ENCODE results near the gene ACRBP.

The ACRBP gene

DNA sequence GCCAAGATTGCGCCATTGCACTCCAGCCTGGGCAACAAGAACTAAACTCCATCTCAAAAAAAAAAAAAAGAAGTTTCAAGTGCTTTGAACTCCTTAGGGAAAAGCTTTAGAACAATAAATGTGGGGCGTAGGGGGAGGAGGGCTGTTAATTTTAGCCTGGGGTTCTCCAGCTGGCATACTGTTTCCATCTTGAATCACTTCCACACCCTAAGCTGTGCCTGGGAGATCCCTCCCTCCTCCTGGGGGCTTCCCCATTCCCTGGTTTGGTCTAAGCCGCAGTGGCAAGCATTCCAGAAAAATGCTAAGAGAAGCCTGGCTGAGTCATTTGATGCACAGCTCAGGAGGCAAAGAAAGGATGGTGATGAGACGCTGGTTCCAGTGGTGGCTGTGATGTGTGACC, 44.2 kb upstream of the ACRBP start:
- TF ChIP-seq ZNF8 (CRISPR knock-in tag; IDR thresholded peaks at IDR 0.05) (no peak), ESRRG (CRISPR knock-in tag; IDR thresholded peaks at IDR 0.05) (no peak), ISL1 (CRISPR knock-in tag; IDR thresholded peaks at IDR 0.05) (no peak), ZNF565 (CRISPR knock-in tag; conservative IDR thresholded peaks at IDR 0.05; ENCODE audit: low read depth) (no peak), RARB (CRISPR knock-in tag; IDR thresholded peaks at IDR 0.05) (no peak), ZFP30 (CRISPR knock-in tag; IDR thresholded peaks at IDR 0.05) (no peak), GLIS3 (CRISPR knock-in tag; IDR thresholded peaks at IDR 0.05) (no peak), ARNTL (CRISPR knock-in tag; IDR thresholded peaks at IDR 0.05; ENCODE audit: borderline replicate concordance, low read depth) (no peak), BACH2 (CRISPR knock-in tag; IDR thresholded peaks at IDR 0.05; ENCODE audit: borderline replicate concordance) (no peak), SNAI2 (CRISPR knock-in tag; IDR thresholded peaks at IDR 0.05) (no peak), OSR1 (CRISPR knock-in tag; IDR thresholded peaks at IDR 0.05) (no peak), ZC3H10 (CRISPR knock-in tag; IDR thresholded peaks at IDR 0.05) (no peak), ZFP3 (CRISPR knock-in tag; IDR thresholded peaks at IDR 0.05) (no peak), CSDC2 (CRISPR knock-in tag; IDR thresholded peaks at IDR 0.05) (no peak), TCF4 (CRISPR knock-in tag; IDR thresholded peaks at IDR 0.05; ENCODE audit: borderline replicate concordance) (no peak)
- TF ChIP-seq, protein P1, sequence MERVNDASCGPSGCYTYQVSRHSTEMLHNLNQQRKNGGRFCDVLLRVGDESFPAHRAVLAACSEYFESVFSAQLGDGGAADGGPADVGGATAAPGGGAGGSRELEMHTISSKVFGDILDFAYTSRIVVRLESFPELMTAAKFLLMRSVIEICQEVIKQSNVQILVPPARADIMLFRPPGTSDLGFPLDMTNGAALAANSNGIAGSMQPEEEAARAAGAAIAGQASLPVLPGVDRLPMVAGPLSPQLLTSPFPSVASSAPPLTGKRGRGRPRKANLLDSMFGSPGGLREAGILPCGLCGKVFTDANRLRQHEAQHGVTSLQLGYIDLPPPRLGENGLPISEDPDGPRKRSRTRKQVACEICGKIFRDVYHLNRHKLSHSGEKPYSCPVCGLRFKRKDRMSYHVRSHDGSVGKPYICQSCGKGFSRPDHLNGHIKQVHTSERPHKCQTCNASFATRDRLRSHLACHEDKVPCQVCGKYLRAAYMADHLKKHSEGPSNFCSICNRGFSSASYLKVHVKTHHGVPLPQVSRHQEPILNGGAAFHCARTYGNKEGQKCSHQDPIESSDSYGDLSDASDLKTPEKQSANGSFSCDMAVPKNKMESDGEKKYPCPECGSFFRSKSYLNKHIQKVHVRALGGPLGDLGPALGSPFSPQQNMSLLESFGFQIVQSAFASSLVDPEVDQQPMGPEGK (CRISPR knock-in tag; IDR thresholded peaks at IDR 0.05; ENCODE audit: borderline replicate concordance), result no peak
- TF ChIP-seq, protein P2, sequence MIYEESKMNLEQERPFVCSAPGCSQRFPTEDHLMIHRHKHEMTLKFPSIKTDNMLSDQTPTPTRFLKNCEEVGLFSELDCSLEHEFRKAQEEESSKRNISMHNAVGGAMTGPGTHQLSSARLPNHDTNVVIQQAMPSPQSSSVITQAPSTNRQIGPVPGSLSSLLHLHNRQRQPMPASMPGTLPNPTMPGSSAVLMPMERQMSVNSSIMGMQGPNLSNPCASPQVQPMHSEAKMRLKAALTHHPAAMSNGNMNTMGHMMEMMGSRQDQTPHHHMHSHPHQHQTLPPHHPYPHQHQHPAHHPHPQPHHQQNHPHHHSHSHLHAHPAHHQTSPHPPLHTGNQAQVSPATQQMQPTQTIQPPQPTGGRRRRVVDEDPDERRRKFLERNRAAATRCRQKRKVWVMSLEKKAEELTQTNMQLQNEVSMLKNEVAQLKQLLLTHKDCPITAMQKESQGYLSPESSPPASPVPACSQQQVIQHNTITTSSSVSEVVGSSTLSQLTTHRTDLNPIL (CRISPR knock-in tag; IDR thresholded peaks at IDR 0.05; ENCODE audit: low read depth), result no peak
- TF ChIP-seq, protein P3, sequence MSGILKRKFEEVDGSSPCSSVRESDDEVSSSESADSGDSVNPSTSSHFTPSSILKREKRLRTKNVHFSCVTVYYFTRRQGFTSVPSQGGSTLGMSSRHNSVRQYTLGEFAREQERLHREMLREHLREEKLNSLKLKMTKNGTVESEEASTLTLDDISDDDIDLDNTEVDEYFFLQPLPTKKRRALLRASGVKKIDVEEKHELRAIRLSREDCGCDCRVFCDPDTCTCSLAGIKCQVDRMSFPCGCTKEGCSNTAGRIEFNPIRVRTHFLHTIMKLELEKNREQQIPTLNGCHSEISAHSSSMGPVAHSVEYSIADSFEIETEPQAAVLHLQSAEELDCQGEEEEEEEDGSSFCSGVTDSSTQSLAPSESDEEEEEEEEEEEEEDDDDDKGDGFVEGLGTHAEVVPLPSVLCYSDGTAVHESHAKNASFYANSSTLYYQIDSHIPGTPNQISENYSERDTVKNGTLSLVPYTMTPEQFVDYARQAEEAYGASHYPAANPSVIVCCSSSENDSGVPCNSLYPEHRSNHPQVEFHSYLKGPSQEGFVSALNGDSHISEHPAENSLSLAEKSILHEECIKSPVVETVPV (CRISPR knock-in tag; IDR thresholded peaks at IDR 0.05), result no peak
- TF ChIP-seq, protein P4, sequence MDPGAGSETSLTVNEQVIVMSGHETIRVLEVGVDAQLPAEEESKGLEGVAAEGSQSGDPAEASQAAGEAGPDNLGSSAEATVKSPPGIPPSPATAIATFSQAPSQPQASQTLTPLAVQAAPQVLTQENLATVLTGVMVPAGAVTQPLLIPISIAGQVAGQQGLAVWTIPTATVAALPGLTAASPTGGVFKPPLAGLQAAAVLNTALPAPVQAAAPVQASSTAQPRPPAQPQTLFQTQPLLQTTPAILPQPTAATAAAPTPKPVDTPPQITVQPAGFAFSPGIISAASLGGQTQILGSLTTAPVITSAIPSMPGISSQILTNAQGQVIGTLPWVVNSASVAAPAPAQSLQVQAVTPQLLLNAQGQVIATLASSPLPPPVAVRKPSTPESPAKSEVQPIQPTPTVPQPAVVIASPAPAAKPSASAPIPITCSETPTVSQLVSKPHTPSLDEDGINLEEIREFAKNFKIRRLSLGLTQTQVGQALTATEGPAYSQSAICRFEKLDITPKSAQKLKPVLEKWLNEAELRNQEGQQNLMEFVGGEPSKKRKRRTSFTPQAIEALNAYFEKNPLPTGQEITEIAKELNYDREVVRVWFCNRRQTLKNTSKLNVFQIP (CRISPR knock-in tag; IDR thresholded peaks at IDR 0.05; ENCODE audit: borderline replicate concordance, low read depth), result no peak
- TF ChIP-seq, protein P5, sequence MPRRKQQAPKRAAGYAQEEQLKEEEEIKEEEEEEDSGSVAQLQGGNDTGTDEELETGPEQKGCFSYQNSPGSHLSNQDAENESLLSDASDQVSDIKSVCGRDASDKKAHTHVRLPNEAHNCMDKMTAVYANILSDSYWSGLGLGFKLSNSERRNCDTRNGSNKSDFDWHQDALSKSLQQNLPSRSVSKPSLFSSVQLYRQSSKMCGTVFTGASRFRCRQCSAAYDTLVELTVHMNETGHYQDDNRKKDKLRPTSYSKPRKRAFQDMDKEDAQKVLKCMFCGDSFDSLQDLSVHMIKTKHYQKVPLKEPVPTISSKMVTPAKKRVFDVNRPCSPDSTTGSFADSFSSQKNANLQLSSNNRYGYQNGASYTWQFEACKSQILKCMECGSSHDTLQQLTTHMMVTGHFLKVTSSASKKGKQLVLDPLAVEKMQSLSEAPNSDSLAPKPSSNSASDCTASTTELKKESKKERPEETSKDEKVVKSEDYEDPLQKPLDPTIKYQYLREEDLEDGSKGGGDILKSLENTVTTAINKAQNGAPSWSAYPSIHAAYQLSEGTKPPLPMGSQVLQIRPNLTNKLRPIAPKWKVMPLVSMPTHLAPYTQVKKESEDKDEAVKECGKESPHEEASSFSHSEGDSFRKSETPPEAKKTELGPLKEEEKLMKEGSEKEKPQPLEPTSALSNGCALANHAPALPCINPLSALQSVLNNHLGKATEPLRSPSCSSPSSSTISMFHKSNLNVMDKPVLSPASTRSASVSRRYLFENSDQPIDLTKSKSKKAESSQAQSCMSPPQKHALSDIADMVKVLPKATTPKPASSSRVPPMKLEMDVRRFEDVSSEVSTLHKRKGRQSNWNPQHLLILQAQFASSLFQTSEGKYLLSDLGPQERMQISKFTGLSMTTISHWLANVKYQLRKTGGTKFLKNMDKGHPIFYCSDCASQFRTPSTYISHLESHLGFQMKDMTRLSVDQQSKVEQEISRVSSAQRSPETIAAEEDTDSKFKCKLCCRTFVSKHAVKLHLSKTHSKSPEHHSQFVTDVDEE (CRISPR knock-in tag; IDR thresholded peaks at IDR 0.05), result no peak
- ATAC-seq, result no peak

DNA sequence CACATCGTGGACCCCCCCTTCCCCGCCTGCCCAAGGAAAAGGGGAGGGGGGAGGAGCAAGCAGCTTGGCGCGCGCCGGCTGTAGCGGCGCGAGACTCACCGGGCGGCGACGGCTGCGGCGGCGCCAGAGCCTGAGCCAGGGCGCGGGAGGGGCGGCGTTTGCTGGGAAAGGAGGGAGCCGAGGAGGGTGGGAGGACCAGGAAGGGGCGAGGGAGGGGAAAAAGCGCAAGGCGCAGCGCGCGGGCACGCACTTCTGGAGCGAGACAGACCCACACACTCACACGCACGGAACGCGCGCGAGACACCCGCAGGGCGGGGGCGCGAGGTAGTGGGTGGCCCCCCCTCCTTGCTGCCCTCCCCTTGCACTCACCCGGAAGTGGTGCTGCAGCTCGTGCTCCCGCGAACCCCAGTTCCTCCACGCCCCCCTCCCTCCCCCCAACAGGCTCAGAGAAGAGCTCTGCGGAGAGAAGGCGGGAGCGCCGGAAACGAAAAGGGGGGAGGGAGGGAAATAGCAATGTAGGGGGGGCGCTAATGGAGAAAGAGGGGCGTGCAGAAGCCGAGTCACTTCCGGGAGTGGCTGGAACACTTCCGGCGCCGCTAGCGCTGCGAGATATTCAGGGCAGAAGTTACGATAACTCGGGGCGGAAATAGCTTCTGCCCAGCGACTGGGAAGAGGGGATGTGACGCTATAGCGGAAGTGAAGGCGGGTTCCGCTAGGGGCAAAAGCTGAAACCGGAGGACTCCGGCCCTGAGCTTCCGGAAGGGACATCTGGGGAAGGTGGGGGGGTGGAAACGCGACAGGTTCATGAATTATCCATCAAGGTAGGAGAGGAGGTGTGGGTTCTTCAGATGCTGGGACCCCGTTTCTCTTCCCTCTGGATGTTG, 42.0 kb upstream of the ACRBP start, which contains the start of gene ZNF384:
ZNF384 (minus strand) TSS at position 377 of the 884 bp plus-strand sequence. CDS start 9,855 bp downstream, outside the sequence.
- ATAC-seq, result peak; percentile 87
- TF ChIP-seq ZFP3 (CRISPR knock-in tag; IDR thresholded peaks at IDR 0.05) (0 out of 2 replicates have a peak, but pooled peaks have one; percentile 43), SNAI2 (CRISPR knock-in tag; IDR thresholded peaks at IDR 0.05) (no peak), OSR1 (CRISPR knock-in tag; IDR thresholded peaks at IDR 0.05) (no peak), ZNF8 (CRISPR knock-in tag; IDR thresholded peaks at IDR 0.05) (peak; percentile 36; the same call in 1 of the 2 replicates), ESRRG (CRISPR knock-in tag; IDR thresholded peaks at IDR 0.05) (peak; percentile 39; the same call in 1 of the 2 replicates), ZC3H10 (CRISPR knock-in tag; IDR thresholded peaks at IDR 0.05) (no peak), ZNF565 (CRISPR knock-in tag; conservative IDR thresholded peaks at IDR 0.05; ENCODE audit: low read depth) (no peak)
- TF ChIP-seq, protein P2 (CRISPR knock-in tag; IDR thresholded peaks at IDR 0.05; ENCODE audit: low read depth), result no peak
- TF ChIP-seq, protein P4 (CRISPR knock-in tag; IDR thresholded peaks at IDR 0.05; ENCODE audit: borderline replicate concordance, low read depth), result 0 out of 2 replicates have a peak, but pooled peaks have one; percentile 6
- TF ChIP-seq, protein P1 (CRISPR knock-in tag; IDR thresholded peaks at IDR 0.05; ENCODE audit: borderline replicate concordance), result peak; percentile 94

Data from SK-N-SH treated with all-trans-retinoic acid at 6 μM for 48 hours (cell line).